ENCODE measurements around the gene PGM3. TPM values are rescaled to one million over a fixed set of nuclear protein-coding genes. Genes with fewer than 3 reads are reported as not detected.
A peak's percentile ranks its signal among the peaks of the same experiment; 100 is the strongest.

Gene PGM3
- total and polyA plus RNA-seq, 2 of the 4 experiments (the other 2 are of a cell fraction) = 68.4 to 336 TPM

- peaks cover 36% of the 10 kb centered on the region for H3K36me3 ChIP-seq (ENCODE audit: control insufficient read depth, insufficient read depth, low read length)
- BruUV-seq (replicated peaks) = no TSS peak
Observed at GRCh38 chr6:83185096-83185495, 8.0 kb downstream of the PGM3 start.

More at GRCh38 chr6:83185096-83185495, 8.0 kb downstream of the PGM3 start:
- no peak overlapping the region for H2BK20ac ChIP-seq (ENCODE audit: low read depth, low read length)
- no peak overlapping the region for H3K27ac ChIP-seq (ENCODE audit: insufficient read depth, low read length)
- no peak overlapping the region for H2AK5ac ChIP-seq (ENCODE audit: low read depth, low read length)
- CTCF ChIA-PET = no interaction called here
- no peak overlapping the region for H4K91ac ChIP-seq (ENCODE audit: insufficient read depth, low read depth, low read length)
- peak; percentile 8; the same call in 1 of the 2 replicates for ATAC-seq (ENCODE audit: low read depth)
- no peak overlapping the region for H3K4me2 ChIP-seq (ENCODE audit: low read depth, low read length)
- peak overlapping the region; percentile 55 for H2BK5ac ChIP-seq (ENCODE audit: low read depth, low read length, poor library complexity, severe bottlenecking)
- no peak overlapping the region for H4K5ac ChIP-seq (ENCODE audit: low read depth, low read length)
- no peak overlapping the region for H2BK120ac ChIP-seq (ENCODE audit: low read depth, low read length)
- TF ChIP-seq MXI1 (IDR thresholded peaks at IDR 0.05; ENCODE audit: borderline replicate concordance, low read depth, low read length) = no peak
- H3K9me1 ChIP-seq (ENCODE audit: insufficient read depth, low read length) = peaks cover 6% of the 10 kb centered on the region; the same call in 1 of the 2 replicates
- no peak overlapping the region for H3K56ac ChIP-seq (ENCODE audit: extremely low read depth, insufficient read depth, low read length)
- peaks cover 36% of the 10 kb centered on the region for H4K20me1 ChIP-seq (ENCODE audit: insufficient read depth, low read length)
- WGBS, 2 experiments (ENCODE audit: extremely low coverage in 2 of 2, insufficient read length in 1 of 2) = 100% methylated on average over 2 of the region's 2 CpGs; no CpG with 5 or more reads in 1 of the 2 experiments
- H3K9me3 ChIP-seq (ENCODE audit: control insufficient read depth, insufficient read depth, low read length) = no peaks in the 10 kb centered on the region
- H2AK9ac ChIP-seq (replicated peaks; ENCODE audit: low read depth, low read length, poor library complexity) = no peak overlapping the region
- H2BK15ac ChIP-seq (ENCODE audit: low read depth, low read length) = no peak overlapping the region
- dilution Hi-C loops (cut with HindIII; ENCODE audit: low sequenced_read_pairs, unreplicated experiment) (no loop called here), in situ Hi-C loops (cut with MboI; ENCODE audit: low sequenced_read_pairs) (no loop called here), intact Hi-C loops (cut with micrococcal nuclease) (no loop called here)
- no peak overlapping the region; the same call in 1 of the 2 replicates for H3K14ac ChIP-seq (replicated peaks; ENCODE audit: low read depth, low read length)
- no peak overlapping the region for H3K4ac ChIP-seq (ENCODE audit: low read depth, low read length)
- H3K27me3 ChIP-seq (ENCODE audit: control insufficient read depth, insufficient read depth, low read length) = no peaks in the 10 kb centered on the region
- no peak overlapping the region for H3K9ac ChIP-seq (ENCODE audit: low read depth, low read length)
- H3K4me3 ChIP-seq (ENCODE audit: insufficient read depth, low read depth, low read length) = no peak overlapping the region
- POLR2A ChIA-PET (ENCODE audit: unreplicated experiment) = no interaction called here
- peak; percentile 57 for DNase-seq
- H3K23ac ChIP-seq (ENCODE audit: low read depth, low read length) = peak overlapping the region; percentile 35
- no peak overlapping the region for H3K18ac ChIP-seq (ENCODE audit: low read depth, low read length)
- no peak overlapping the region for H4K8ac ChIP-seq (ENCODE audit: low read depth in 2 of 2, low read length in 2 of 2)
- no peak overlapping the region for H2AFZ ChIP-seq (replicated peaks; ENCODE audit: low read length, poor library complexity)
- peaks cover 2% of the 10 kb centered on the region for H3K4me1 ChIP-seq (ENCODE audit: control insufficient read depth, insufficient read depth, low read length)
- peaks cover 35 to 56% of the 10 kb centered on the region in 2 experiments for H3K79me1 ChIP-seq (ENCODE audit: low read depth in 1 of 2, low read length in 2 of 2)
